ENCODE data around the gene ITGA8.
"Not testable (repeated sequence)": the region's sequence is repeated elsewhere in the genome, so short reads cannot be mapped to it uniquely, and the experiment has no call there.

The ITGA8 gene

DNA sequence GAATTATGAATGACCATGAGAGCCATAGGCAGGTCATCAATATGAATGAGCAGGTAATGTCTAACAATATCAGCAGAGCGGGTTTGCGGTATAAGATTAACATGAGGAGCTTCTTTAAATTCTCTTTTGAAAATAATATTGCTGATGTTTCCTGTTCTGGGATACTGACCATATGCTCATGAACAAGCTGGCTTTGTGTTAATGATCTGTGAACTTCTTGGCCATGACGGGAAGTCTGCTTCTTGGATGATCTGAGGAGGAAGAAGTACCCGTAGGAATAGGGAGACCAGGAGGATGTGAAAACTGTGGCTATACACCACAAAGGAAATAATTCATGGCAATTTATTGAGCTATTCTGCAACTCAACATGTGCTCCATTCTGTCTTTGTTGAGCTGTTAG lies 38.6 kb downstream of the ITGA8 start:
- no peak for DNase-seq (ENCODE audit: low spot score)

DNA sequence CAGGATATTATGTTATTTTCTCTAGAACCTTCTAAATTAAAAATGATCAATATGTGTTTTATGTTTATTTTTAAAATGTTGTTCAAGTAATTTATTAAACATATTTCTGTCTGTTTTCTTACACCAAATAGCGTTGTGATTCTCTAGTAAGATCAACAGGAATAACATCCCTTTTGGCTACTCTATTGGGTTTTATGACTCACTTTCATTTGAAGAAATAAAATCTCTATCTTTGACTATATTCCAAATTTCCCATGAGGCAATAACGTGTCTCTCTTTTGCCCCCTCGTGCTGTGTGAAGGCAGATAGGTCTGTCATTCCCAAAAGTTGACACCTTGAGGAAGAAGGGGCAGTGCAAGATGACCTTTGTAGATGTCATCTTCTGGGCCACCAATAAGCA lies 40.9 kb downstream of the ITGA8 start:
- DNase-seq (ENCODE audit: low spot score), result no peak

DNA sequence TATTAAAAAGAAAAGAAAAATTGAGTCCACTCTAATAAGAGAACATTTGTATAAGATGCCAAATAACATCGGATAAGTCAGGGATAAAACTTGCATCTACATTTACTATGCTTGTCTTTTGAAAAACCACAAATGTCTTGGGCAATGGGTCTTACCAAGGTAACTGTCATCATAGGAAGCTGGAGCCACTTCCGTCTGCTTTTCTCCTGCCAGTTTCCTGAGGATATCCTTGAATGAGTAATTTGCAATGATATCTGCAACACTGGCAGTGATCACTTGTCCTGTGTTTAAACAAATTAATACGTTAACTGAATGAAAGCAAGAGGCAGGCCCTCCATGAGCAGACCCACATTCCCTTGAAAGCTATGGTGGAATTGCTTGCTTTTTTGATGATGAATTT lies 47.3 kb downstream of the ITGA8 start:
- no peak for DNase-seq (ENCODE audit: low spot score)

DNA sequence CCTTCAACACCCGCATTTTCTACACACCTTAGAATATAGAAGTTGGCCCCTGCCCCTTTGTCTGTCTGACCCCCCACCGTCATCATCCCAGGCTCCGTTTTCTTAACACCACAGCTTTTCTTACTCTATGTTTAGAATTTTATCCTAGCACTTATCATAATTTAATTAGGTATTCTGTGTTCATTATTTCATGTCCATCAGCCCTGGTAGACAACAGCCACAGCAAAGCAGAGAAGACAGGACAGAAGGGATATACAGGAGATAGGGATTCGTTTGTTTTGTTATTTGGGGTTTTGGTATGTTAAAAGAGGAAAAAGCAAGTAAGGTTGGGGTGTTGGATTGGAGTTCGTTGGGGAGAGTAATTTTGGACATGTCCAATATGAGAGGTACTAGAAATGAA lies 48.8 kb downstream of the ITGA8 start:
- DNase-seq (ENCODE audit: low spot score), result no peak

DNA sequence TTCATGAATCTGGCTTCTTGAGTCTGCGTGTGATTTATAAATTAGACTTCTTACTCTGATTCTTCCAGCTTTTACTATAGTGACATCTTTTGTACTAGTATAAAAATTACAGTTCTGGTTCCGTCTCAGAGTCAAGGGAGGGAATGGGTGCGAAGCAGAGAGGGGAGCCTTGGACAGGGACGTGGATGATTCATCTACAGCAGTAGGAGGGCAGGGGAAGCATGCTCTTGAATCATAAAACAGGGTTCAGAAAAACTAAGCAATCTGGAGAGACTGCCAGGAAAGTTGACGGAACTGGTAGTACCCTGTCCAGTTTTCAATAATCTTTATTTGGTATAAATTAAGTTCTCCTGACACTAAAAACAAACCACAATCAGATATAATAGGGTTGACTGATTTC lies 58.1 kb downstream of the ITGA8 start:
- no peak for DNase-seq (ENCODE audit: low spot score)

DNA sequence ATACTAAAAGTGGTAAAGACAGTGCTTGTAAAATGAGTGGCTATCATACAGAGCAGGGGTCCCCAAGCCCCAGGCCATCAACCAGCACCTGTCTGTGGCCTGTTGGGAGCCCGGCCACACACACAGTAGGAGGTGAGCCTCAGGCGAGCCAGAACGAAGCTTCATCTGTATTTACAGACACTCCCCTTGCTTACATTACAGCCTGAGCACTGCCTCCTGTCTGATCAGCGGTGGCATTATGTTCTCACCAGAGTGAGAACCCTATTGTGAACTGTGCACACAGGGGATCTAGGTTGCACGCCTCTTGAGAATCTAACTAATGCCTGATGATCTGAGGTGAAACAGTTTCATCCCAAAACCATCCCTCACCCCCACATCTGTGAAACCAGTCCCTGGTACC lies 58.7 kb downstream of the ITGA8 start:
- DNase-seq (ENCODE audit: low spot score), result no peak

DNA sequence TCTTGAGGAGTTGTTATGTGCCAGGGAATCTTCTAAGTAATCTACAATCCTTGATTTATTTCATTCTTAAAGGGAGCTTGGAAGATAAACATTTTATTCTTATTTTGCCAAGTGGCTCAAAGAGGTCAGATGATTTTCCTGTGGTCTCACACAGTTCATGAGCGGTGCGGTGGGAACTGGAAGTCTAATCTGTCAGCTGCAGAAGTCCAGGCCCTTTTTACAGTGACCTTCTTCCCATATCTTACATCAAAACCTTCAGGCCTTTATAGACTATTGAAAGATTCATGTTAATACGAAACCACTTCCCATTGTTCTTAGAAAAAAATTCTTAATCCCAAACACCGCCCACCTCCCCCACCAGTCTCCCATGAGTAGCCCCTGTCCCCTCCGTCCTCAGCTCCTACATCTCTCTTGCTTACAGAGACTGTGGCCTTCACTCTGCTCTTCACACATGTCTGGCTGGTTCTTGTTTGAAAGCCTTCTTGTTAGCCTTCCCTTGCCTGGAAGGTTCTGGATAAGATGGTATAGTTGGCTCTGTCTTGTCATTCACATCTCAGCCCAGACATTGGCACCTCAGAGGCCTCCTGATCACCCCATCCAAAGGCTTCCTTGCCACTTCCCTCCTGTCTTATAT lies 61.5 kb downstream of the ITGA8 start:
- DNase-seq (ENCODE audit: low spot score), result no peak

DNA sequence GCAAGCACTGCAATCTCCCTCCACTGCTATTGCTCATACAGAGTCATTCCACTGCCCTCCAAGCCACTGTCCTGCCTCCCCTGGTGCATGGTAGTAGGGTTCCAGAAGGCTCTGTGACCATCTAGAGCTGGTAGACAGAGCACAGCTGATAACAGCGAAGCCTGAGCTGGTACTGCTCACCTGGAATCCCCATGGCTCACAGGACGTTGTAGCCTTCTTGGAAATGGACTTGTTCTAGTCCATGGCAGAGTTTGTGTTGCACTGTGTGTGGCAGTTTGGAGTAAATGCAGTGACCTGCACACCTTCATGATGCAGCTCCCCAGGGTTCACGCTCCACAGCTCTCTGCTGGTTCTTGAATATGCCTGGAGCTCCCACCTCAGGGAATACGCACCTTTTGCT lies 67.0 kb downstream of the ITGA8 start:
- no peak for DNase-seq (ENCODE audit: low spot score)

DNA sequence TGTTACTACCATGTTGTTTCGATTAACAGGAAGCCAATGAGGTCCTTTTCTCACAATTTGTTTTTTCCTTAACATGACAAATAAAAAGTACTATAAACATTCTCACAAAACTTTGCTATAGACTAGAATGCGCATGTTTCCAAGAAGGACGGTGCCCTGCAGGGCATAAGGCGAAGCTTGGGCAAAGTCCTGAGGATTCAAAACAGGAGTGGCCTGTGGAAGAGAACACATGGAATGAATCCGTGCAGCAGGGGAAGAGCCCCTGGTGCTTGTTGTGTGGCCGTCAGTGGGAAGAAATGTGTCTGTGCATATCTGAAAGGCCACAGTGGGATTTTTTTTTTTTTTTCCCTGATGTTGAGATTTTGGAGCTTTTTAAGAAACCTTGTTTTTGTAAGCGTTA lies 67.6 kb downstream of the ITGA8 start:
- DNase-seq (ENCODE audit: low spot score), result no peak

DNA sequence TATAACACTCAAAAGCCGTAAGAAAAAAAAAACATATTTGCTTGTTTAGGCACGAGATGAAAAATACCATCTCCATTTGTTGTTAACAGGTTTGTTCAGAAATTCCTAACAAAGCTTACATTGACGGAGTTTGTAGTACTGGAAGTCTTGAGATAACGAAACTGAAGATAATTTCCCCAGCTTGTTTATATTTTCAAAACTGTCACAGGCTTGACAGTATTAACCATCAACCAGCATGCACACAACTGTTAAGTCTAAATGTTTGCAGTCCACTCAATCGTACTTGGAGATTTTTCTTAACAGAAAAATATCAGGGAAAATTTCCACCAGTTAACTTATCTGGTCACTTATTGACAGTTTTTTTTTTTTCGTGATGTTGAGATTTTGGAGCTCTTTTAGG lies 68.5 kb downstream of the ITGA8 start:
- no peak for DNase-seq (ENCODE audit: low spot score)

DNA sequence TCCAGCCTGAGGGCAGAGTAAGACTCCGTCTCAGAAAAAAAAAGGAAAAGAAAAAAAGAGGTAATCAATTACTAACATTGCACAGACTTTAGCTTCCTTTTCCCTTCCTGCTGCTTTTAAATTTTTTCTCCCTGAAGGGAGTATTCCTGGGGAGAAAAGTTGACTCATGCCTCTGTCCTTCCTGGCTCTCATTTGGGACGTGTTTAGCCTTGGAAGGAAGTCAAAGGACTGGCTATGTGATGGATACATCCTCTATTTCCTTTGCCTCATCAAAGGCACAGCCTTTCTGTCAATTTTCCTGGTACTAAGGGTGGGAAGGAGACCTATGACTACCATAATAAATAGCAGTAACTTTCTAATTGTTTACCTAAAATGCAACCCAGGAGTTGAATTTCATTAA lies 77.6 kb downstream of the ITGA8 start:
- DNase-seq (ENCODE audit: low spot score), result no peak

DNA sequence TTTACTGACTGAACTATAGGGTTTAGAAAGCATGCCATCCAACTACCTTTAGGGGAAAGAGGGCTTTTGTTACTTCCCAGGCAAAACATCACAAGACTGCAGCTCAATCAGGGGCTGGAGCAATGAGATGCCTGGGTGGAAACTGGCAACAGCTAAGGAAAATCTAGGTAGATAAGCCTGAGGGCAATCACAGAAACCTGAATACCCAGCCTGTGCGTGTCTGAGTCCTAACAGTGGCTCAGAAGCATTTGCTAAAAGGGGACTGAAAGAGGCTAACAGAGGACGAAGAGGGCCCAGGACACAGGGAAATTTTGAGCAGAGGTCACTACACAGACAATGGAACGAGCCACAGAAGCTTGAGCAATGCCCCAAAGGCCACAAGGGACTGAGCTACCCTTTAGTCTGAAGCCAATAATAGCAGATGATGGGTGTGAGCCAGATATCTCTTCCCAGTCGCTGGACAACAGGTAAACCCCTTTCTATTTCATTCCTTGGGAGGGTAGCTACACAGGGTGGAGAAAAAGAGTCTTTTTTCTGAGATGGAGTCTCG lies 79.1 kb downstream of the ITGA8 start:
- no peak for DNase-seq (ENCODE audit: low spot score)

DNA sequence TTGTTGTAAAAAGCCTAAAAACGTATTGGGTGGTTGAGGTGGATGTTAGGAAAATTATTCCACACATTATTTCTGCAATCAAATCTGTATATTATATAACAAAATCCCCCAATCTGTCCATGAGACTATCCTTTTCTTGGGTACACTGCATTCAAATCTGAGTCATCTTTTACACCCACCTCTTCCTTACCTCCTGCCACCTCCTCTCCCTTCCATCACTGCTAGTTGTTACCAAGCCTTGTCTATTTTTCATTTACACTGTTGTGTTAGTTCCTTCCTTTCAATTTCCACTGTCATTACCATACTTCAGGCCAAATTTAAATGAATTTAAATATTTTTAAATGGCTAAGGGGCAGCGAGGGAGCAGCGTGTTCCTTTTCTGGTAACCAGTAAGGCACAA lies 83.3 kb downstream of the ITGA8 start:
- DNase-seq (ENCODE audit: low spot score), result no peak

DNA sequence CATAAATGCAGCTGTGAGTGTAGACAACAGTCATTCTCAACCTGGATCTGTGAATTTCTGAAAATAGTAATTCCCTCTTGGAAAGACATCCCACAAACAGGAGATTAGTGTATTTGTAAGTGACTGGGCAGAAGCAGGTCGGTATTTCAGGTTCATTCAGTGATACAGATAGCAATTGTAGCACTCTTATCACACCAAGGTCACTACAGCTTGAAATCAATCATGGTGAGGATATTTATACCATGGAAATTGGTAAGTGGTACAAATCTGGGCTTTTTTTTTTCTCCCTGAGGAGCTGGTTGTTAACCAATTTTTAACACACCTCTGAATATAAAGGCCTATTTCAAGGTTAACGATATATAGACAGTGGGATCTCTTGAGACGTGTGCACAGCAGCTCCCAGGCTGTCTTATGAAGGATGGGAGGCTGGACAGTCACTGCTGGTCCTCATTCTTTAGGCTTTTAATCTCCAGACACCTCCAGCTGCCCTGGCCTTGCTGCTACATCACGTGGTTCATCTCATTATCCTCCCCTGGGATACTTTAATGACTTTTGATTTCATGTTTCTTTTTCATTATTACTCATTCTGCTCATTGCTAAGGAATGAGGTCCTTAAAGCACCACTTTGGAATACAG lies 87.1 kb downstream of the ITGA8 start:
- no peak for DNase-seq (ENCODE audit: low spot score)

DNA sequence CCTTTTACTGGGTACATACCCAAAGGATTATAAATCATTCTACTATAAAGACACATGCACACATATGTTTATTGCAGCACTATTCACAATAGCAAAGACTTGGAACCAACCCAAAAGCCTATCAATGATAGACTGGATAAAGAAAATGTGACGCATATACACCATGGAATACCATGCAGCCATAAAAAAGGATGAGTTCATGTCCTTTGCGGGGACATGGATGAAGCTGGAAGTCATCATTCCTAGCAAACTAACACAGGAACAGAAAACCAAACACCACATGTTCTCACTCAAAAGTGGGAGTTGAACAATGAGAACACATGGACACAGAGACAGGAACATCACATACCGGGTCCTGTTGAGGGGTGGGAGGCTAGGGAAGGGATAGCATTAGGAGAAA lies 88.5 kb downstream of the ITGA8 start:
- DNase-seq (ENCODE audit: low spot score), result not testable (repeated sequence)

DNA sequence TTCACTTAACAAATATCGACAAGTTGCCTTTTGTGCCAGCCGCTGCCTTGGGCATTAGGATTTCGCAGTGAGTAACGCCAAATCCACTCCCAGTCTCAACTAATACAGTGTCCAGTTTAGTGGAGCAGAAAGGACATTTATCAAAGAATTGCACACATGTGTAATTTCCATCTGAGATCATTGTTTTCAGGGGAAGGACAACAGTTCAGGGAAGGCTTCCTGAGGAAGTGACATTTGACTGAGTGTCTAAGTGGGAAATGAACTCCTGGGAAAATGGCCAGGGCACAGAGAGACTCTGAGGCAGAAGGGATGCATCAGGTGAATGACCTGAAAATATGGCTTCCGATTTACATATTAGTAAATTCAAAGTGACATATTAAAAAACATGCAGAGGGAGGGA lies 89.4 kb downstream of the ITGA8 start:
- peak; percentile 5 for DNase-seq (ENCODE audit: low spot score)

DNA sequence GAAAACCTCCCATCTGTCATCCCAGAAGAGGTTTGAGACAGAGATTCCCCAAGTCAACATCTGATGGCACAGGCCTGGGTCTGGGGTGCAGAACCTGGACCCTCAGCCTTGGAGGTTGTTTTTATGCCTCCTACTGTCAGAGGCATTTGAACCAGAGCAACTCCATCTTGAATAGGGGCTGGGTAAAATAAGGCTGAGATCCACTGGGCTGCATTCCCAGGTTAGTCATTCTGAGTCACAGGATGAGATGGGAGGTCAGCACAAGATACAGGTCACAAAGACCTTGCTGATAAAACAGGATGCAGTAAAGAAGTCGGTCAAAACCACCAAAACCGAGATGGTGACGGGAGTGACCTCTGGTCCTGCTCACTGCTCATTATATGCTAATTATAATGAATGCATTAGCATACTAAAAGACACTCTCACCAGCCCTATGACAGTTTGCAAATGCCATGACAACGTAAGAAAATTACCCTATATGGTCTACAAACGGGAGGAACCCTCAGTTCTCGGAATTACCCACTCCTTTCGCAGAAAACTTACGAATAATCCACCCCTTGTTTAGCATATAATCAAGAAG lies 92.0 kb downstream of the ITGA8 start:
- no peak for DNase-seq (ENCODE audit: low spot score)

DNA sequence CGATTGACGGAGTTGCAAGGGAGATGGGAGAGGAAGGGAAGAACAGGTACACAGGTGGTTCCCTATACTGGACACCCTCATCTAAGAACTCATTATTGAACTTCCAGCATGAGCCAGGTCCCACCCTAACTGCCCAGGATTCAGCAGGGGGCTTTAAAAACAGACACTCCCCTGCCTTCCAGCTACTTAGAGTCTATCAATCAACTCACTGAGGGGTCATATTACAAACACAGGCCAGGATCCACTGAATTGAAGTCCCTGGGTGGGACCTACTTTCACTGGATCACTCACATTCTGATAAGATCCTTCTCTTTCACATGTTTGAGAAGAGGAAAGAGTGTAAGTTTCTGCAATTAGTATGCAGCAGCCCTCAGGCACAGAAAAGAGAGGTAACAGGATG lies 92.8 kb downstream of the ITGA8 start:
- DNase-seq (ENCODE audit: low spot score), result no peak

DNA sequence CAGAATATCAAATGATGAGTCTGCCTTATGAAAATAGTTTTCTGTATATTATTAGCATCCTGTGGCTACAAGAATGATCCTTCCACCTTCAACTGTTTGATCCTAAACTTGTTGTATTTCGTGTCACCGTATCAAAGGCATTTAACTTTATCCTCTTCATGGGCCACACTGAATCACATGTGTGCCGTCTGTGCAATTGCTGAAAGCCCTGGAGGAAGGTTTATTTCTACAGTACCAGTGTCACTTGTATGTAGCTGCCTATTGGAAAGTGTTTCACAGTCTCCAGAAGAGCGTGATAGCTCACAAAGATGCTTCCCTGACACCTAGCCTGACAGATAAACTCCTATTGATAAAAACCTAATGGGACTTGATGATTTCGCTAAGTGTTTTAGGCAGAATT lies 94.5 kb downstream of the ITGA8 start:
- no peak for DNase-seq (ENCODE audit: low spot score)

DNA sequence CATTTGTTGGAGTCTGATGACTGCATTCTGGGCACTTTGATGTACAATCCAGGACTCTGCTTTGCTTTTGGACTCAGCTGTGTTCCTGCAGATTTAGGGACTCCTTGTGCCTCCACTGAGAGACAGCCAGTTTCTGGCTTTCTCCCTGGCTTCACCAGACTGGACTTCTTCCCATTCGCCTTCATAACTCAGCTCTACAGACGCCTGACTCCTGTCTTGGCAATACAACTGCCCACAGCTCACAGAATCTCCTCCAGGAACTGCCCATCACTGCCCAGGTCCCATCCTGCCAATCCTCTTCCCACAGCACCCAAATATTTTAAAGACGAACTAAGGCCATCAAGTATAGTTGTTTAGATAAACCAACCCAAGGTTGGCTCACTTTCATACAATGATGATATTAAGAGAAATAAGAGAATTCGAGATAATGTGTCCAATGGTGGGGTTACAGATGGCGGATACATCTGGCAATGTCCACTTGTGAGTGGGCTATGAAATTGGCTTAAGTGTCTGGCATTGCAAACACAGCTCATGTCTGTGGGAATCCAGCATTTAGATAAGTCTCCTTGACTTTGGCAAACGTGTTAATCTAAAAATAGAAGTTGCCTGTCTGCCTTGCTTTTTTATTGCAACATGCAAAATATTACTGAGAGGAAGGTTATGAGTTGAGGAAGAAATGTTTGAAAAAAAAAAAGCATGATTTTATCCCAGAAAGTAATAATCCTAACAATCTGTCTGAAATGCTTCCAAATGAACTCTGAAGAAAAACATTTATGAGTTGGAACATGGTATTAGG lies 95.1 kb downstream of the ITGA8 start:
- no peak for DNase-seq (ENCODE audit: low spot score)

DNA sequence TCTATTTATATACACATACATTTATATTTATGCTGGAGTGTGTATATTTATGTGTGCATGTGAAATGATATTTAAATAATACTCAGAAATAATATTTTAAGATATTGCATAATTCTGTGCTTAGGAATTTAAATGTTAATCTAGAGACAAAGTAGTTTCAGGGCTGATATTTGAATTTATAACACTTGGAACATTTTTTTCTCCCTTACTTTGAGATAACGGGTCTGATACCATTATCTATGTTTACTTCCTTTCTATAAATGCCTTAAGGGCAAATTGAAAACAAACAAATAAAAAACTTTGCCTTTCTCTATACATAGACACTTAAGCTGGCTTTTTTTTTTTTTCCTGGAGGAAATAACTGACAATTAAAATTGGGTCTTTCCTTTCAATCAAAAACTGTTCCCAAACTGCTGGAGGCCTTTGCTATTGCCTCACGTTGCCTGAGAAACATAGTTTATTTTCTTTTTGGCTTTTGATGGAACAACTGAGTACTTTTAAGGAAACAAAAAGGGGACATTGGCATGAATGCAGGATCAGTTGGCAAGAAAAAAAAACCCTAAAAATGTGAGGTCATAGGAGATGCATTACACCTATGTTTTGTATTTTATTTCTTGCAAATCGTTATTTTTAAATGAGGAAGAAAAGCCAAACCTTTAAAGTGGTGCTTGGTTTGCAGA lies 98.7 kb downstream of the ITGA8 start:
- no peak for DNase-seq (ENCODE audit: low spot score)

DNA sequence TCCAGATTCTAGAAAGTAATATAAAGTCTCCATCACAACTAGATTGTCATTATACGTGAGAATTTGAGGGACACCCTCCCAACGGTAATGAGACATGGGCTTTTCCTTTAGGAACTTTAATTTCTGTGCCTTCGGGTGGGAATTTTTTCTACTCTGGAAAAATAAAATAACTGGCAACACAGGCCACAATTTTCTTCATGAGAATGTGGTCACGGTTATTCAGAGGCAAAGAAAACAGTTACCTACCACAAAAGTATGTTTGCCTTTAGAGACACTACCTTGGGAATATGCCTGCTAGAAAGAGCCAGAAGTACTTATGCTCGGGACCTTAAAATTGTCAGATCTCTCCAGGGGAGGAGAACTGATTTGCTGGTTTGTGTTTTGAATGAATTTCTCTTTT lies 99.4 kb downstream of the ITGA8 start:
- no peak for DNase-seq (ENCODE audit: low spot score)
